Measurements from ENCODE around the gene SLC13A2. TPM values are rescaled to one million over a fixed set of nuclear protein-coding genes. Genes with fewer than 3 reads are reported as not detected.
"Not testable (repeated sequence)": the region's sequence is repeated elsewhere in the genome, so short reads cannot be mapped to it uniquely, and the experiment has no call there.

The SLC13A2 gene
- total RNA-seq, 1 donor from 2014 or later, result not detected

DNA sequence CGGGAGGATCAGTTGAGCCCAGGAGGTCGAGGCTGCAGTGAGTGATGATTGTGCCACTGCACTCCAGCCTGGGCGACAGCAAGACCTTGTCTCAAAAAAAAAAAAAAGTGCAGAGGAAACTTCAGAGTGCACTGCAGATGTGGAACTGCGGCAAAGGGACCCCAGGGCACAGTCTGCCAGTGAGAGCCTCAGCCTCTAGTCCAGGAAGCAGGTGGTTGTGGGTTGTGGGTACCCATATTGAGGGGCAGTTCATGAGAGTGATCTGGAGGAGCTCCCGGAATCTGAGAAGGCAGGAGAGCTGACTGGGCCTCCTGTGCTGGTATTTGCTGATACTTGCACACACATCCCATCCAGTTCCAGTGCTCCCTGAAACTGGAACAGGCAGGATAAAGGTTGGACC lies 45.8 kb downstream of the SLC13A2 start:
- peaks cover 13% of the 10 kb centered on the region for H3K27me3 Mint-ChIP-seq (ENCODE audit: insufficient read depth, low read depth)
- H3K4me3 Mint-ChIP-seq, result no peak overlapping the region
- peaks cover 9% of the 10 kb centered on the region for H3K9me3 Mint-ChIP-seq

DNA sequence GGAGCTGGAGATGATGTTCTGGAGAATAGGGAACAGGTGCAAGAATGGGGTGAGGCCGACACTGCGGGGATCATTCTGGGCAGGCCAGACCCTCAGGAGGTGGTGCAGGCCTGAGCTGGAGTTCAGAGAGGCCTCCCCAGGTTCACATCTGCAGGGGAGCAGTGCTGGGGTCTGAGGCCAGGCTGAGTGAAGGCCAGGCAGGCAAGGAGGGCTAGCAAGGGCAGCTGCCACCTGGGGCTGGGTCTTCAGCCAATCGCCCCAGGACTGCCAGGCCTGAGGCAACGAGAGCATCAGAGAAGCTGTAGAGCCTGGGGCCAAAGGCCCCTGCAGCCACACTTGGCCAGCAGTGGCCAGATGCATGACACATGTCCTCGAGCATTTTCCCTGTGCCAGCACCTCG lies 47.2 kb downstream of the SLC13A2 start:
- H3K4me1 ChIP-seq, result peaks cover 14% of the 10 kb centered on the region
- no peaks in the 10 kb centered on the region for H3K36me3 Mint-ChIP-seq

More for the DNA sequence above, 45.8 kb downstream of the SLC13A2 start:
- H3K27ac Mint-ChIP-seq, result no peak overlapping the region
- Histone ChIP-seq H3K27ac (no peak overlapping the region), H3K4me1 (peaks cover 14% of the 10 kb centered on the region), H3F3A (ENCODE audit: low read depth) (no peaks in the 10 kb centered on the region), H3K27me3 (no peaks in the 10 kb centered on the region), H3K4me3 (no peak overlapping the region), H3K36me3 (no peaks in the 10 kb centered on the region), H4K20me1 (ENCODE audit: low read depth) (no peaks in the 10 kb centered on the region), H3K9me3 (ENCODE audit: low read depth) (no peaks in the 10 kb centered on the region), H3K79me2 (ENCODE audit: low read depth) (no peaks in the 10 kb centered on the region), H3K4me2 (no peak overlapping the region), H3K9ac (no peak overlapping the region), H2AFZ (replicated peaks) (no peak overlapping the region)
- peaks cover 9% of the 10 kb centered on the region for H3K4me1 Mint-ChIP-seq
- DNase-seq (ENCODE audit: low spot score), result no peak
- H3K36me3 Mint-ChIP-seq, result no peaks in the 10 kb centered on the region
- TF ChIP-seq EZH2phosphoT487 (IDR thresholded peaks at IDR 0.05) (no peak), EZH2 (IDR thresholded peaks at IDR 0.05) (no peak)
- TF ChIP-seq, protein P1, sequence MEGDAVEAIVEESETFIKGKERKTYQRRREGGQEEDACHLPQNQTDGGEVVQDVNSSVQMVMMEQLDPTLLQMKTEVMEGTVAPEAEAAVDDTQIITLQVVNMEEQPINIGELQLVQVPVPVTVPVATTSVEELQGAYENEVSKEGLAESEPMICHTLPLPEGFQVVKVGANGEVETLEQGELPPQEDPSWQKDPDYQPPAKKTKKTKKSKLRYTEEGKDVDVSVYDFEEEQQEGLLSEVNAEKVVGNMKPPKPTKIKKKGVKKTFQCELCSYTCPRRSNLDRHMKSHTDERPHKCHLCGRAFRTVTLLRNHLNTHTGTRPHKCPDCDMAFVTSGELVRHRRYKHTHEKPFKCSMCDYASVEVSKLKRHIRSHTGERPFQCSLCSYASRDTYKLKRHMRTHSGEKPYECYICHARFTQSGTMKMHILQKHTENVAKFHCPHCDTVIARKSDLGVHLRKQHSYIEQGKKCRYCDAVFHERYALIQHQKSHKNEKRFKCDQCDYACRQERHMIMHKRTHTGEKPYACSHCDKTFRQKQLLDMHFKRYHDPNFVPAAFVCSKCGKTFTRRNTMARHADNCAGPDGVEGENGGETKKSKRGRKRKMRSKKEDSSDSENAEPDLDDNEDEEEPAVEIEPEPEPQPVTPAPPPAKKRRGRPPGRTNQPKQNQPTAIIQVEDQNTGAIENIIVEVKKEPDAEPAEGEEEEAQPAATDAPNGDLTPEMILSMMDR (IDR thresholded peaks at IDR 0.05), result no peak

DNA sequence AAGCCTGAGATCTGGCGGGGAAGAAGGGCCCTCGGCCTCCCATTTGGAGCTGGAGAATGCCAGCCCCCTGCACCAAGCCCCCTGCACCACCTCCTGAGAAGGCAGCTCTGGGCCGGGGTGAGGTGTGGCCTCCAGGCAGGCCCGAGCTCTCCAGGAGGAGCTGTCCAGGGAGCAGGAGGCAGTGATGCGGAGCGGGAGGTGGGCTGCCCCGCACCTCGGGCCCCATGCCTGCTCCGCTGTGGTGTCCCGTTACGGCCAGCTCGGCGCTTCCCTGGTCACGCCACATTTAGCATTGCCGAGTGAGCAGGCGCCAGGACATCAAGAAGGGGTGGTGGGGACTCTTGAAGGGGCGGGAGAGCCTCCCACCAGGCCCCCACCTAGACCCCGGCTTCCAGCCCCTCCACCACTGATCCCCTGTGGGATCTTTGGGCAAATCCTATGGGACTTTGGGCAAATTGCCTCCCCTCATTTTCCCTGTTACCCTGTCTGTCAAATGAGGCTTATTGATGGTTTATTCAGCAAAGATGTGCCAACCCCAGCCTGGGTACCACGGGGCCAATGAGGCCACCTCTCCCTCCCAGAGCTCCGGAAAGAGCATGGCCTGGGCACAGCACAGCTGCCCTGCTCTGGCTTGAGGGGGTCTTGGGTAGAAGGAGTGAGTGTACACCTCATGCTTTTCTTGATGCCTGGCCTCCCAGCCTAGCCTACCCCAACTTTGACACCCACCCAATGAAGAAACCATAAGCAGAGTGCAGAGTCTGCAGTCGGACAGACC lies 48.1 kb downstream of the SLC13A2 start:
- no peaks in the 10 kb centered on the region for H3K36me3 Mint-ChIP-seq
- H3K27me3 ChIP-seq, result no peaks in the 10 kb centered on the region
- TF ChIP-seq EZH2phosphoT487 (IDR thresholded peaks at IDR 0.05) (no peak), EZH2 (IDR thresholded peaks at IDR 0.05) (no peak)
- TF ChIP-seq, protein P1 (IDR thresholded peaks at IDR 0.05), result no peak
- H3K27ac ChIP-seq, result no peak overlapping the region
- peaks cover 2% of the 10 kb centered on the region for H3K9me3 Mint-ChIP-seq
- H3K4me3 Mint-ChIP-seq, result no peak overlapping the region
- no peaks in the 10 kb centered on the region for H3K79me2 ChIP-seq (ENCODE audit: low read depth)
- H4K20me1 ChIP-seq (ENCODE audit: low read depth), result no peaks in the 10 kb centered on the region
- H3K27ac Mint-ChIP-seq, result peak overlapping the region; percentile 39
- H3K9ac ChIP-seq, result no peak overlapping the region
- DNase-seq (ENCODE audit: low spot score), result peak; percentile 59
- H3K9me3 ChIP-seq (ENCODE audit: low read depth), result no peaks in the 10 kb centered on the region
- peaks cover 11% of the 10 kb centered on the region for H3K27me3 Mint-ChIP-seq (ENCODE audit: insufficient read depth, low read depth)
- H3K4me1 Mint-ChIP-seq, result peaks cover 15% of the 10 kb centered on the region
- no peaks in the 10 kb centered on the region for H3F3A ChIP-seq (ENCODE audit: low read depth)
- peaks cover 14% of the 10 kb centered on the region for H3K4me1 ChIP-seq
- H3K4me2 ChIP-seq, result peak overlapping the region; percentile 37
- no peak overlapping the region for H3K4me3 ChIP-seq
- no peaks in the 10 kb centered on the region for H3K36me3 ChIP-seq
- H2AFZ ChIP-seq (replicated peaks), result peak overlapping the region; percentile 50

More for the DNA sequence above, 47.2 kb downstream of the SLC13A2 start:
- H3K4me3 Mint-ChIP-seq, result no peak overlapping the region
- Histone ChIP-seq H3F3A (ENCODE audit: low read depth) (no peaks in the 10 kb centered on the region), H3K27me3 (no peaks in the 10 kb centered on the region), H3K27ac (no peak overlapping the region), H3K9me3 (ENCODE audit: low read depth) (no peaks in the 10 kb centered on the region), H3K4me3 (no peak overlapping the region), H2AFZ (replicated peaks) (no peak overlapping the region), H3K9ac (no peak overlapping the region), H4K20me1 (ENCODE audit: low read depth) (no peaks in the 10 kb centered on the region), H3K79me2 (ENCODE audit: low read depth) (no peaks in the 10 kb centered on the region), H3K4me2 (no peak overlapping the region), H3K36me3 (no peaks in the 10 kb centered on the region)
- peaks cover 13% of the 10 kb centered on the region for H3K27me3 Mint-ChIP-seq (ENCODE audit: insufficient read depth, low read depth)
- TF ChIP-seq, protein P1 (IDR thresholded peaks at IDR 0.05), result no peak
- TF ChIP-seq EZH2 (IDR thresholded peaks at IDR 0.05) (no peak), EZH2phosphoT487 (IDR thresholded peaks at IDR 0.05) (no peak)
- peaks cover 11% of the 10 kb centered on the region for H3K4me1 Mint-ChIP-seq
- DNase-seq (ENCODE audit: low spot score), result no peak
- H3K9me3 Mint-ChIP-seq, result peaks cover 8% of the 10 kb centered on the region
- no peak overlapping the region for H3K27ac Mint-ChIP-seq

DNA sequence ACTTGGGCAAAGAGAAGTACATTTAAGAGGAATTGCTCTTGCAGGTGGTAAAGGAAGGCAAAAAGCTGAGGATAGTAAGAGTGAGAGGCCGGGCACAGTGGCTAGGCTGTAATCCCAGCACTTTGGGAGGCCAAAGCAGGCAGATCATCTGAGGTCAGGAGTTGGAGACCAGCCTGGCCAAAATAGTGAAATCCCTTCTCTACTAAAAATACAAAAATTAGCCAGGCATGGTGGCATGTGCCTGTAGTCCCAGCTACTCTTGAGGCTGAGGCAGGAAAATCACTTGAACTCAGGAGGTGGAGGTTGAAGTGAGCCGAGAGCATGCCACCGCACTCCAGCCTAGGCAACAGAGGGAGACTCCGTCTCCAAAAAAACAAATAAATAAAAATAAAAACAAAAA lies 48.8 kb downstream of the SLC13A2 start:
- not testable (repeated sequence) for H3K4me3 Mint-ChIP-seq; H3K4me2 ChIP-seq; H2AFZ ChIP-seq (replicated peaks); H3K36me3 Mint-ChIP-seq; H3K27ac ChIP-seq; H3K9me3 Mint-ChIP-seq; H3K4me3 ChIP-seq; H3K27me3 ChIP-seq; H3K79me2 ChIP-seq (ENCODE audit: low read depth); H3K27me3 Mint-ChIP-seq (ENCODE audit: insufficient read depth, low read depth); H3K9ac ChIP-seq; H4K20me1 ChIP-seq (ENCODE audit: low read depth); H3K36me3 ChIP-seq; H3K9me3 ChIP-seq (ENCODE audit: low read depth); H3F3A ChIP-seq (ENCODE audit: low read depth); DNase-seq (ENCODE audit: low spot score)
- H3K4me1 ChIP-seq, result peaks cover 14% of the 10 kb centered on the region
- Mint-ChIP-seq H3K27ac (peak overlapping the region; percentile 39), H3K4me1 (peaks cover 22% of the 10 kb centered on the region)

Measured in neural progenitor cell (in vitro differentiated cells).